ENCODE results near the gene SIPA1L3.

The SIPA1L3 gene

GRCh38 chr19:37933937-37934358 is 26.9 kb downstream of the SIPA1L3 start:
- Histone ChIP-seq H3K4me3 (ENCODE audit: low read length) (no peak overlapping the region), H3K36me3 (ENCODE audit: insufficient read depth, low read depth, low read length) (peaks cover 5% of the 10 kb centered on the region; the same call in 1 of the 2 replicates), H3K9ac (ENCODE audit: low read depth, low read length) (no peak overlapping the region; the same call in 1 of the 2 replicates), H3K9me3 (ENCODE audit: insufficient read depth, low read depth, low read length) (peaks cover 11% of the 10 kb centered on the region), H3K27ac (ENCODE audit: low read length) (no peak overlapping the region), H3K4me1 (ENCODE audit: insufficient read depth, low read length) (peaks cover 37% of the 10 kb centered on the region), H3K27me3 (ENCODE audit: insufficient read depth, low read length) (no peaks in the 10 kb centered on the region)

- H3K36me3 ChIP-seq (ENCODE audit: insufficient read depth, low read depth, low read length), result peaks cover 5% of the 10 kb centered on the region; the same call in 1 of the 2 replicates
- no peak overlapping the region for H3K27ac ChIP-seq (ENCODE audit: low read length)
- no peak overlapping the region for H3K9ac ChIP-seq (ENCODE audit: low read depth, low read length)
- no peaks in the 10 kb centered on the region for H3K27me3 ChIP-seq (ENCODE audit: insufficient read depth, low read length)
- peaks cover 11% of the 10 kb centered on the region for H3K9me3 ChIP-seq (ENCODE audit: insufficient read depth, low read depth, low read length)
- H3K4me3 ChIP-seq (ENCODE audit: low read length), result no peak overlapping the region
- H3K4me1 ChIP-seq (ENCODE audit: insufficient read depth, low read length), result peaks cover 29% of the 10 kb centered on the region; the same call in 1 of the 2 replicates
These were observed 28.3 kb downstream of the SIPA1L3 start for GRCh38 chr19:37935341-37935740.

GRCh38 chr19:37936166-37936565 is 29.2 kb downstream of the SIPA1L3 start:
- Histone ChIP-seq H3K9me3 (ENCODE audit: insufficient read depth, low read depth, low read length) (peaks cover 11% of the 10 kb centered on the region), H3K27ac (ENCODE audit: low read length) (no peak overlapping the region), H3K9ac (ENCODE audit: low read depth, low read length) (no peak overlapping the region), H3K4me3 (ENCODE audit: low read length) (no peak overlapping the region), H3K27me3 (ENCODE audit: insufficient read depth, low read length) (no peaks in the 10 kb centered on the region), H3K4me1 (ENCODE audit: insufficient read depth, low read length) (peaks cover 26% of the 10 kb centered on the region; the same call in 1 of the 2 replicates), H3K36me3 (ENCODE audit: insufficient read depth, low read depth, low read length) (peaks cover 5% of the 10 kb centered on the region; the same call in 1 of the 2 replicates)

- no peak overlapping the region for H3K4me3 ChIP-seq (ENCODE audit: low read length)
- peaks cover 21% of the 10 kb centered on the region; the same call in 1 of the 2 replicates for H3K4me1 ChIP-seq (ENCODE audit: insufficient read depth, low read length)
- H3K27ac ChIP-seq (ENCODE audit: low read length), result no peak overlapping the region
- peaks cover 11% of the 10 kb centered on the region for H3K9me3 ChIP-seq (ENCODE audit: insufficient read depth, low read depth, low read length)
- H3K36me3 ChIP-seq (ENCODE audit: insufficient read depth, low read depth, low read length), result peaks cover 5% of the 10 kb centered on the region; the same call in 1 of the 2 replicates
- no peaks in the 10 kb centered on the region for H3K27me3 ChIP-seq (ENCODE audit: insufficient read depth, low read length)
- H3K9ac ChIP-seq (ENCODE audit: low read depth, low read length), result no peak overlapping the region
These were observed 29.9 kb downstream of the SIPA1L3 start for GRCh38 chr19:37936886-37937285.

- Histone ChIP-seq H3K9ac (ENCODE audit: low read depth, low read length) (no peak overlapping the region), H3K36me3 (ENCODE audit: insufficient read depth, low read depth, low read length) (peaks cover 7% of the 10 kb centered on the region; the same call in 1 of the 2 replicates), H3K9me3 (ENCODE audit: insufficient read depth, low read depth, low read length) (peaks cover 11% of the 10 kb centered on the region), H3K4me3 (ENCODE audit: low read length) (no peak overlapping the region), H3K4me1 (ENCODE audit: insufficient read depth, low read length) (peaks cover 10% of the 10 kb centered on the region; the same call in 1 of the 2 replicates), H3K27ac (ENCODE audit: low read length) (no peak overlapping the region), H3K27me3 (ENCODE audit: insufficient read depth, low read length) (no peaks in the 10 kb centered on the region)
These were observed 31.3 kb downstream of the SIPA1L3 start for GRCh38 chr19:37938353-37938752.

- no peak overlapping the region for H3K4me3 ChIP-seq (ENCODE audit: low read length)
- no peaks in the 10 kb centered on the region for H3K4me1 ChIP-seq (ENCODE audit: insufficient read depth, low read length)
- no peaks in the 10 kb centered on the region for H3K9me3 ChIP-seq (ENCODE audit: insufficient read depth, low read depth, low read length)
- no peak overlapping the region for H3K27ac ChIP-seq (ENCODE audit: low read length)
- H3K9ac ChIP-seq (ENCODE audit: low read depth, low read length), result no peak overlapping the region
- H3K27me3 ChIP-seq (ENCODE audit: insufficient read depth, low read length), result no peaks in the 10 kb centered on the region
- 0 out of 2 replicates have a peak, but pooled peaks cover 5% of the 10 kb centered on the region for H3K36me3 ChIP-seq (ENCODE audit: insufficient read depth, low read depth, low read length)
These were observed 34.9 kb downstream of the SIPA1L3 start for GRCh38 chr19:37941782-37942515.

GRCh38 chr19:37942516-37942902 is 35.5 kb downstream of the SIPA1L3 start:
- H3K9me3 ChIP-seq (ENCODE audit: insufficient read depth, low read depth, low read length), result no peaks in the 10 kb centered on the region
- 0 out of 2 replicates have a peak, but pooled peaks cover 5% of the 10 kb centered on the region for H3K36me3 ChIP-seq (ENCODE audit: insufficient read depth, low read depth, low read length)
- H3K4me1 ChIP-seq (ENCODE audit: insufficient read depth, low read length), result no peaks in the 10 kb centered on the region
- H3K4me3 ChIP-seq (ENCODE audit: low read length), result no peak overlapping the region
- no peak overlapping the region for H3K27ac ChIP-seq (ENCODE audit: low read length)
- no peak overlapping the region for H3K9ac ChIP-seq (ENCODE audit: low read depth, low read length)
- no peaks in the 10 kb centered on the region for H3K27me3 ChIP-seq (ENCODE audit: insufficient read depth, low read length)

GRCh38 chr19:37943480-37943879 is 36.5 kb downstream of the SIPA1L3 start:
- H3K27ac ChIP-seq (ENCODE audit: low read length), result no peak overlapping the region
- no peaks in the 10 kb centered on the region for H3K4me1 ChIP-seq (ENCODE audit: insufficient read depth, low read length)
- no peak overlapping the region for H3K4me3 ChIP-seq (ENCODE audit: low read length)
- H3K9ac ChIP-seq (ENCODE audit: low read depth, low read length), result no peak overlapping the region
- H3K36me3 ChIP-seq (ENCODE audit: insufficient read depth, low read depth, low read length), result 0 out of 2 replicates have a peak, but pooled peaks cover 5% of the 10 kb centered on the region
- no peaks in the 10 kb centered on the region for H3K9me3 ChIP-seq (ENCODE audit: insufficient read depth, low read depth, low read length)
- H3K27me3 ChIP-seq (ENCODE audit: insufficient read depth, low read length), result no peaks in the 10 kb centered on the region

- H3K27me3 ChIP-seq (ENCODE audit: insufficient read depth, low read length), result no peaks in the 10 kb centered on the region
- H3K4me1 ChIP-seq (ENCODE audit: insufficient read depth, low read length), result no peaks in the 10 kb centered on the region
- H3K4me3 ChIP-seq (ENCODE audit: low read length), result no peak overlapping the region
- H3K9me3 ChIP-seq (ENCODE audit: insufficient read depth, low read depth, low read length), result no peaks in the 10 kb centered on the region
- H3K27ac ChIP-seq (ENCODE audit: low read length), result no peak overlapping the region
- no peak overlapping the region for H3K9ac ChIP-seq (ENCODE audit: low read depth, low read length)
- H3K36me3 ChIP-seq (ENCODE audit: insufficient read depth, low read depth, low read length), result 0 out of 2 replicates have a peak, but pooled peaks cover 5% of the 10 kb centered on the region
These were observed 39.1 kb downstream of the SIPA1L3 start for GRCh38 chr19:37946132-37946531.

- Histone ChIP-seq H3K9ac (ENCODE audit: low read depth, low read length) (no peak overlapping the region), H3K27ac (ENCODE audit: low read length) (no peak overlapping the region), H3K4me3 (ENCODE audit: low read length) (no peak overlapping the region), H3K27me3 (ENCODE audit: insufficient read depth, low read length) (no peaks in the 10 kb centered on the region), H3K4me1 (ENCODE audit: insufficient read depth, low read length) (no peaks in the 10 kb centered on the region; the same call in 1 of the 2 replicates), H3K36me3 (ENCODE audit: insufficient read depth, low read depth, low read length) (0 out of 2 replicates have a peak, but pooled peaks cover 5% of the 10 kb centered on the region), H3K9me3 (ENCODE audit: insufficient read depth, low read depth, low read length) (no peaks in the 10 kb centered on the region)
These were observed 40.8 kb downstream of the SIPA1L3 start for GRCh38 chr19:37947778-37948177.

GRCh38 chr19:37948362-37948761 is 41.4 kb downstream of the SIPA1L3 start:
- Histone ChIP-seq H3K27me3 (ENCODE audit: insufficient read depth, low read length) (no peaks in the 10 kb centered on the region), H3K36me3 (ENCODE audit: insufficient read depth, low read depth, low read length) (0 out of 2 replicates have a peak, but pooled peaks cover 2% of the 10 kb centered on the region), H3K9me3 (ENCODE audit: insufficient read depth, low read depth, low read length) (no peaks in the 10 kb centered on the region), H3K27ac (ENCODE audit: low read length) (no peak overlapping the region), H3K9ac (ENCODE audit: low read depth, low read length) (no peak overlapping the region), H3K4me3 (ENCODE audit: low read length) (no peak overlapping the region), H3K4me1 (ENCODE audit: insufficient read depth, low read length) (peaks cover 4% of the 10 kb centered on the region; the same call in 1 of the 2 replicates)

All from iPS-20b (cell line).